Type B pancreatic cell (in vitro differentiated cells): Measurements from ENCODE around the gene GMDS. TPM values are rescaled to one million over a fixed set of nuclear protein-coding genes. Genes with fewer than 3 reads are reported as not detected.

Source experiments
- DNase-seq: peaks from one replicate; pipeline ENCODE4 v3.0.0; 2021; ENCODE audit warnings: mixed read lengths; ENCODE audit not compliant: unreplicated experiment; ENCODE audit errors: extremely low spot score
- H3K27ac Mint-ChIP-seq: 2 replicates; pipeline ENCODE4 v1.8.0; 2021; ENCODE audit warnings: mild to moderate bottlenecking, mixed read lengths
- H3K27me3 Mint-ChIP-seq: 2 replicates; pipeline ENCODE4 v1.8.0; 2021; ENCODE audit warnings: mixed read lengths
- H3K36me3 Mint-ChIP-seq: 2 replicates; pipeline ENCODE4 v1.8.0; 2021; ENCODE audit warnings: mixed read lengths
- H3K4me1 Mint-ChIP-seq: one replicate; pipeline ENCODE4 v1.8.0; 2021; ENCODE audit warnings: mixed read lengths; ENCODE audit not compliant: unreplicated experiment
- H3K4me3 Mint-ChIP-seq: 2 replicates; pipeline ENCODE4 v1.8.0; 2021; ENCODE audit warnings: mild to moderate bottlenecking, mixed read lengths
- H3K9me3 Mint-ChIP-seq: 2 replicates; pipeline ENCODE4 v1.8.0; 2021; ENCODE audit warnings: mixed read lengths
- CTCF ChIP-seq: fragments of 200-600 bp; sonication (generic); conservative IDR thresholded peaks from 2 replicates; pipeline ENCODE4 v1.5.0; 2021; ENCODE audit warnings: antibody characterized with exemption, mild to moderate bottlenecking
- total RNA-seq: library from RNA; stranded (reverse); gene quantifications from 2 replicates; pipeline ENCODE4 v1.2.1, GENCODE V29; 2021; ENCODE audit warnings: low replicate concordance

Gene GMDS
- total RNA-seq, 1 donor from 2014 or later = 41.3 TPM

DNA sequence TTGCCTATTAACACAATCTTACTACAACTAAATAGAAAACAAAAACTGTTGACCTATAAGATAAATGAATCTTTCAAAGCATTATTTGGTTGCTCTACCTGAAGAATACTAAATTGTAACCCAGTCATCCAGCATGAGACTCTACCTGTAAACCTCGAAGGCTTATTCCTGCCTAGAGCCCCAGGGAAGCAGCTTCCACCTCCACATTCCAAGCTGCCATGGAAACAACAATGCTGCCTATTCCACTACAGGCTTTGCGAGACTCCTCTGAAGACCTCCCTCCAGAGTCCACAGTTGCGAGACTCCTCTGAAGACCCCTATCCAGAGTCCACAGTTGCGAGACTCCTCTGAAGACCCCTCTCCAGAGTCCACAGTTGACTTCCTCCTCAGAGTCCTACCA, 15.7 kb downstream of the GMDS start:
- H3K36me3 Mint-ChIP-seq = no peaks in the 10 kb centered on the region
- DNase-seq = no peak
- H3K27me3 Mint-ChIP-seq = no peaks in the 10 kb centered on the region
- H3K9me3 Mint-ChIP-seq = no peaks in the 10 kb centered on the region
- no peak overlapping the region for H3K27ac Mint-ChIP-seq
- H3K4me1 Mint-ChIP-seq = peaks cover 16% of the 10 kb centered on the region
- no peak for TF ChIP-seq CTCF
- H3K4me3 Mint-ChIP-seq = no peak overlapping the region

DNA sequence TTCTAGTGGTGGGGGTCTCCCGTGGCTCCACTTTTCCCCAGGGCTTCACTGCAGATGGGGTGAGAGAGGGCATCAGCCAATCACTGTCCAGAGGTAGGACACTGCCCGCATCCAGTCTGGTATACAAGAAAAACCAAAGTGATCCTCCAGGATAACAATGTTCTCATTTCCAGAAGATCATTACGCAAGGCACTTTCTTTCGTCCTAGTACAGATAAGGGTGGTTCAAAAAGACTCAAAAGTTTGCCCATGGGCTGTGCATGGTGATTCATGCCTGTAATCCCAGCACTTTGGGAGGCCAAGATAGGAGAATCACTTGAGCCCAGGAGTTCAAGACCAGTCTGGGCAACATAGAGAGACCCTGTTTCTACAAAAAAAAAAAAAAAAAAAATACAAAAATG, 16.4 kb downstream of the GMDS start:
- H3K4me1 Mint-ChIP-seq = peaks cover 16% of the 10 kb centered on the region
- no peak overlapping the region for H3K27ac Mint-ChIP-seq
- H3K4me3 Mint-ChIP-seq = no peak overlapping the region
- TF ChIP-seq CTCF = no peak
- H3K9me3 Mint-ChIP-seq = no peaks in the 10 kb centered on the region
- no peak for DNase-seq
- no peaks in the 10 kb centered on the region for H3K36me3 Mint-ChIP-seq
- no peaks in the 10 kb centered on the region for H3K27me3 Mint-ChIP-seq

DNA sequence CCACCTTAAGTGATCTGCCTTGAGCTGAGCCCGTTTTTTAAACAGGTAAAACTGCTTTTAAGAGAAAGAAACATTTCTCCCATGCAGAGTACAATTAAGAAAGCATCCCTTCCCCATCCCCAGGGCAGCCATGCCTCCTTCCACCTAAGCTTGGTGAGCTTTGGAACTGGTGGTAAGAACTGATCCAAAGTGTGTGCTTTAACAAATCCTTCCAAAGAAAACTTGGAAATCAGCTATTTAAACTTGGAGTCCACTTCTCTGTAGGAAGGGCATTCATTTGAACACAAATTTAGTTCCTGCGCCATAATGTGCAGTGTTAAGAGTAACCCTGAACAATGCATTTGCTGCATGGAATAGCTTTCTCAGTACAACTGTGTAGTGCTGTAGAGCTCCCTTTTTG, 17.0 kb downstream of the GMDS start:
- Mint-ChIP-seq H3K4me1 (peaks cover 16% of the 10 kb centered on the region), H3K27me3 (no peaks in the 10 kb centered on the region)
- no peak for TF ChIP-seq CTCF

DNA sequence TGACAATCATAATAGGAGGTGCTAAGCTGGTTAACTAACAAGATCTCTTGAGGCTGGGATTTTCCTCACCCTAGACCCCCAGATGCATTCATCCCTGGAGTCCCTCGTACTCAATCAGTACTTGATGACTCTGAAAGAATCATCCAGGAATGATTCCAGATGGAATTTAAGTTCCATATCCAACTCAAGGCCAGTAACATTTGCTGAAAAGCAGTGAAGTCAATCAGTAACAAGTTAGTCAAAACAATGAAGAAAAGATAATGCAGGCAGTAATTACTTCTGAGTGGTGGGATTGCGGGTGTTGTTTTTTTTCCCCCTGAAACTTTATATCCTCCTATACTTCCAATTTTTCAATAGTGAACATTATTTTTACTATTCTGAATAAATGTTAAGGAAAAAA, 18.6 kb downstream of the GMDS start:
- Mint-ChIP-seq H3K9me3 (no peaks in the 10 kb centered on the region), H3K27ac (no peak overlapping the region), H3K27me3 (no peaks in the 10 kb centered on the region), H3K36me3 (no peaks in the 10 kb centered on the region), H3K4me1 (peaks cover 21% of the 10 kb centered on the region), H3K4me3 (no peak overlapping the region)
- no peak for DNase-seq
- TF ChIP-seq CTCF = no peak

More for the DNA sequence above, 17.0 kb downstream of the GMDS start:
- H3K9me3 Mint-ChIP-seq = no peaks in the 10 kb centered on the region
- DNase-seq = no peak
- no peaks in the 10 kb centered on the region for H3K36me3 Mint-ChIP-seq
- no peak overlapping the region for H3K27ac Mint-ChIP-seq
- no peak overlapping the region for H3K4me3 Mint-ChIP-seq

GRCh38 chr6:2225422-2226392, 19.7 kb downstream of the GMDS start:
- H3K36me3 Mint-ChIP-seq = no peaks in the 10 kb centered on the region
- H3K27ac Mint-ChIP-seq = peak overlapping the region; percentile 83
- DNase-seq = no peak
- peak overlapping the region; percentile 20 for H3K4me3 Mint-ChIP-seq
- no peaks in the 10 kb centered on the region for H3K9me3 Mint-ChIP-seq
- no peaks in the 10 kb centered on the region for H3K27me3 Mint-ChIP-seq
- TF ChIP-seq CTCF = no peak
- peaks cover 21% of the 10 kb centered on the region for H3K4me1 Mint-ChIP-seq
